Activated T-cell treated with anti-CD3 and anti-CD28 coated beads, Interleukin-2, amount 50 U/mL, for 24 hours (primary cell): ENCODE results near the gene PIEZO2.
"Not testable (repeated sequence)": the region's sequence is repeated elsewhere in the genome, so short reads cannot be mapped to it uniquely, and the experiment has no call there.

Experiments used
- DNase-seq: peaks from one replicate; pipeline ENCODE4 v3.0.0-alpha.2; 2020
- H3K27ac Mint-ChIP-seq: 2 replicates; pipeline ENCODE4 v1.8.0; 2020; ENCODE audit warnings: mild to moderate bottlenecking, mixed read lengths
- H3K27me3 Mint-ChIP-seq: 2 replicates; pipeline ENCODE4 v1.8.0; 2020; ENCODE audit warnings: mixed read lengths
- H3K36me3 Mint-ChIP-seq: 2 replicates; pipeline ENCODE4 v1.8.0; 2020; ENCODE audit warnings: low read depth, mixed read lengths
- H3K4me1 Mint-ChIP-seq: 2 replicates; pipeline ENCODE4 v1.8.0; 2020; ENCODE audit warnings: low read depth, mixed read lengths
- H3K4me3 Mint-ChIP-seq: 2 replicates; pipeline ENCODE4 v1.8.0; 2020; ENCODE audit warnings: mild to moderate bottlenecking, moderate library complexity, mixed read lengths
- H3K9me3 Mint-ChIP-seq: 2 replicates; pipeline ENCODE4 v1.8.0; 2020; ENCODE audit warnings: mixed read lengths

The PIEZO2 gene

DNA sequence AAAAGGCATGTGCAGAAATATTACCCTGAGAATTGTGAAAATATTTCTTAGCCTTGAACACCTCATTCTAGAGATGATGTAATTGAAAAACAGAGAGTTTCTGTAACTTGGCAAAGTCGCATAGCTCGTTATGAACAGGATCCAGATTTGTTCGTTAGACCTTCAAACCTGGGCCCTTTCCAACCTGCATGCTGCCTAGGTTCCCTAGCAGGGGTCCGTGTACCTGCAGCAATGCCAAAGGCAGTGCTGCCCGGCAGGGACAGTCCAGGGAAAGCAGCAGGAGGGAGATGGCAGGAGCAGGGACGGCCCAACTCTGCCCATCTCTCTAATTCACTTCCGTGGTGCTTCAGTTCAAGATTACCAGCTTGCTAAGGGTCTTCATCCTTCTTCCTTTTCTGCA, 12.0 kb downstream of the PIEZO2 start:
- Mint-ChIP-seq H3K27me3 (no peaks in the 10 kb centered on the region), H3K4me3 (no peak overlapping the region), H3K9me3 (no peaks in the 10 kb centered on the region), H3K4me1 (no peaks in the 10 kb centered on the region), H3K36me3 (no peaks in the 10 kb centered on the region), H3K27ac (no peak overlapping the region)
- no peak for DNase-seq

DNA sequence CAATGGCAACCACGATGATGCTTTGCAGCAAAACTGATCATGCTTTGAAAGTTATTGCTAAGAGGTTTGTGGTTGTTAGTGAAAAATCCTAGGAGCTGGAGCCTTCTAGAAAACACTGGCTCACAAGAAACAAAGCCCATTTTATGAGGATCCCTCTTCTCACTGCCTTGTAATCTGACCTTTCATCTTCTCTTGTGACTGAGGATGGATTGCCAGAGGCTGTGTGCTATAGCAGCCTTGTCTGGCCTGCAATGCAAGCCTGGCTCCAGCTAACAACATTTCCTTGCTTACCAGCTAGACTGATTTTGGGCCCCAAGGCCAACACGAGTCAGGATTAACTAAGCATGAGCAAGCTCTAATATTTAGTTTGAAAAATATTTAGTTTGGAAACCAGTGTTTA, 13.1 kb downstream of the PIEZO2 start:
- Mint-ChIP-seq H3K27ac (no peak overlapping the region), H3K27me3 (no peaks in the 10 kb centered on the region), H3K36me3 (no peaks in the 10 kb centered on the region), H3K4me3 (no peak overlapping the region), H3K9me3 (no peaks in the 10 kb centered on the region), H3K4me1 (no peaks in the 10 kb centered on the region)
- no peak for DNase-seq

DNA sequence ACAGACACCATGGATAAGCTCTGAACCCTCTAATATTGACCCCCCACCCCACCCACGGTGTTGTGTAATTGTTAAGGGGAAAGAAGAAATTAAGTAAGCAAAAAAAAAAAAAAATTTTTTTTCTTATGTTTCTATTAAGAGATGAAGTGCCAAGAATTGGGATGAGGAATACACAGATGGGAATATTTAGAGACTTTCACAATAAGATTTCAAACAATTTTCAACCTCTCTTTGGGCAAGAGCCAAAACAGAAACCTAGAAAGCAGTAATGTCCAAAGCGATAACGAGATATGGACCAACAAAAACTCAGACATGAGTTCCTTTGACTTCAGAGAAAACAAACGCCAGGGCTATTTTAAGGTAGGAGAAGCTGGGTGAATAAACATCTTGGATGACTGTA, 14.4 kb downstream of the PIEZO2 start:
- H3K4me3 Mint-ChIP-seq = no peak overlapping the region
- H3K27me3 Mint-ChIP-seq = no peaks in the 10 kb centered on the region
- H3K27ac Mint-ChIP-seq = no peak overlapping the region
- no peak for DNase-seq
- H3K36me3 Mint-ChIP-seq = no peaks in the 10 kb centered on the region
- H3K9me3 Mint-ChIP-seq = no peaks in the 10 kb centered on the region
- H3K4me1 Mint-ChIP-seq = no peaks in the 10 kb centered on the region

DNA sequence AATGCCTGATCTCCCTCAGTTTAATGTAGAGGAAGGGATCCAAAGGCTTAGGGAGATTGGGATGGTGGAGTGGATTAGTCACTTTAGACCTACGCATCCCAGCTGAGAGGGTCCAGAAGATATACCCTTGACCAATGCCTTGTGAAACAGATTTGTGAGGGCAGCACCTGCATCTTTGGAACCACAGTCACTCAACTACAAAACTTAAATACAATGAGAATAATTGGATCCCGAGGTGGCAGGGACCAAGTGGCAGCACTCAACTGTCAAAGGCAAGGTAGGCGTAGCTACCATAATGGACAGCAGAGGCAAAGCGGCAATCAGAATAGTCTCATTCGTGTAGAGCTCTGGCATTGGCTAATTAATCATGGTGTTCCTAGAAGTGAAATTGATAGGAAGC, 20.3 kb downstream of the PIEZO2 start:
- H3K4me3 Mint-ChIP-seq, H3K4me1 Mint-ChIP-seq, H3K27me3 Mint-ChIP-seq, DNase-seq, H3K27ac Mint-ChIP-seq, H3K36me3 Mint-ChIP-seq, H3K9me3 Mint-ChIP-seq: not testable (repeated sequence)

DNA sequence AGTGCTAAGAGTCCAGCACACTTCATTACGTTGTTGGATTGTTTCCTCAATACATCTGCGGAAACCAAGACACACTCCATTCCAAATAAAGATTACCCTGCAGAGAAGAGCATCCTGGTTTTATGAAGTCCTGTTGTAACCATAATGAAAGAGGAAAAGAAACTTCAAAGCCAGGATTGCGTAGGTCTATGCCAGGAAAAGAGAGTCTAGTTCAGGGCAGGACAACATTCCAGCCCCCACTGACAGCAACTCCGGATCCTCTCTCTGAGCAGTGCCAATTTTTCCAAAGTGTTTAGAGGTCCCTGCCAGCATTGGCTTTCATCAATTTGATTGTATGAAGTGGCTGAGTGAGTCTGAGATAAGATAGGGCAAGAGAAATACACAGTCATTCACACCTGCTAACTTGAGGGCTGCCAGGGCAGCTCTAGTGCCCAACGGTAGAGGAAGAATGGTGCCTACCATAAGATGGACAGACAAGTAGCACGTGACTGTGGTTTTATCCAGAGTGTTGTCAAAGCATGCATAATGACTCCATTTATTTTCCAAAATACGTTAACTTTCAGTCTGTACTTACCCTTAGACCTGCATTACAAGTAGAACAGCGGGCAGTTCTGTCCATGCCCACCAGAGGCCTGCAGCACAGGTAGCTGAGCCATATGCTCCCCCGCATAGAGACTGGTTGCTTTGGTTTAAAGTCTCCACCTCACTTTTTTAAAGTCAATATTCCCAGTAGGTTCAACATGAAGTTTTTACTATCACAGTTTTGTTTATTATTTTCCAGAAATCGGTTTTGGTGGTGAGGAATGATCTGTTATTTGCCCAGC, 23.7 kb downstream of the PIEZO2 start:
- Mint-ChIP-seq H3K4me1 (no peaks in the 10 kb centered on the region), H3K36me3 (no peaks in the 10 kb centered on the region), H3K27me3 (no peaks in the 10 kb centered on the region), H3K27ac (no peak overlapping the region), H3K4me3 (no peak overlapping the region), H3K9me3 (peaks cover 5% of the 10 kb centered on the region)
- DNase-seq = no peak

DNA sequence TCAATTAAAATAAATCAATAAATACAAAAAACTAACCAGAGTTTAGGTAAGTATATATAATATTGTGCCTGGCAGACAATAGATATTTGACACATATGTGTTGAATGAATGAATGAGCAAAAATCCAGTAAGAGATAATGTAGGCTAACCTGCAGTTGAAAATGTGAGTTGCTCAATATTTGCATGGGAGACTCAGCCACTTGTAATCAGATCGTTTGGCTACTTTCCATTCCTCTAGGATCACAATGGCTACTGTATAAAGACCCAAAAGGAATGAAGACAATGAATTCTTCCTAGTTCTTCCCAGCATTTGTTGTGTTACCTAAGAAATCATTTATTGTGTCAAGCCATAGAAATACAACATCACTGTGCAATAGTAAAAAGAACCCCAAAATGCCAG, 25.3 kb downstream of the PIEZO2 start:
- DNase-seq = no peak
- Mint-ChIP-seq H3K4me1 (no peaks in the 10 kb centered on the region), H3K9me3 (peaks cover 5% of the 10 kb centered on the region), H3K27ac (no peak overlapping the region), H3K4me3 (no peak overlapping the region), H3K36me3 (no peaks in the 10 kb centered on the region), H3K27me3 (no peaks in the 10 kb centered on the region)

DNA sequence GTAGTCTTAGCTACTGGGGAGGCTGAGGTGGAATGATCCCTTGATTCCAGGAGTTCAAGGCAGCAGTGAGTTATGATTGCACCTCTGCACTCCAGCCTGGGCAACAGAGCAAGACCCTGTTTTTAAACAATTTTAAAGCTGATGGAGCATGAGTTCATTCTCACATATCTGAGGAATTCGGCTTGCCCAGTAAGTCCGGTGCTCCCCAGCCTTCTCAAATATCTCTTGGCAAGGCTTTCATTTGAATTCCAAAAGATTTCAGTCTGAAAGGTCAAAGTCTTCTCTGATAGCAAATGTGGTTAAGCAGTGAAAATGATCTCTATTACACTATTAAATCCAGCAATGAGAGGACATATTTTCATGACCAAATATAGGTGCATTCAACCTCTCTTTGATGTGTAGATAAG, 27.9 kb downstream of the PIEZO2 start:
- H3K27ac Mint-ChIP-seq = no peak overlapping the region

DNA sequence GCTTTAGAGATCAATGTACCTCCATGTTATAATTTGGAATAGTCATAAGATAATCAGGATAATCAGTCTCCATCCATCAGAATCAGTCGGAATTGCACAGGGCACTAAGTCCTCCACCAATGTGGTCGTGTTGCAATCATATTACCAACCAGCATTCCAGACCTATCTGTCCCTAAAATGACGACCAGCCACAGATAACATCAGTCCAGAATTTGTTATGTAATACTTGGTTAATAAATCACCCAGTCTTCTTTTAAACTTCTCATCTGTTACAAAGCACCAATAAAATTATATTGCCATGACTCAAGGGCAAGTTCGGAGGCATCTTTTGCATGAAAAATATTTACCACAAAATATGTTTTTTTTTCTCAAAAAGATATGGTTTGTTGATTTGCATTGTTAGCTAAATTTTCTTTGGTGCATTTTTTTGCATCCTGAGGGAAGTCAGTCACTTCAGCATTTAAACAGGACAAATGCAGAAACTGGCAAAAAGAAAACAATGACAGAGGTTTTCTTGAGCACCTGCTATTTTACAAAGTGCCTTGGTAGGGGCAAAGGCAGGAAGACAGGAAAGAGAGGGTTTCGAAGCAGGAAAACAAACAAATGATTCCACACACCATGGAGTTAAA, 29.3 kb downstream of the PIEZO2 start:
- H3K27ac Mint-ChIP-seq = no peak overlapping the region
- H3K9me3 Mint-ChIP-seq = no peaks in the 10 kb centered on the region
- H3K27me3 Mint-ChIP-seq = no peaks in the 10 kb centered on the region
- H3K36me3 Mint-ChIP-seq = no peaks in the 10 kb centered on the region
- no peak overlapping the region for H3K4me3 Mint-ChIP-seq
- no peak for DNase-seq
- H3K4me1 Mint-ChIP-seq = no peaks in the 10 kb centered on the region

More for the DNA sequence above, 27.9 kb downstream of the PIEZO2 start:
- H3K4me3 Mint-ChIP-seq = no peak overlapping the region
- no peaks in the 10 kb centered on the region for H3K36me3 Mint-ChIP-seq
- no peaks in the 10 kb centered on the region for H3K27me3 Mint-ChIP-seq
- no peak for DNase-seq
- no peaks in the 10 kb centered on the region for H3K4me1 Mint-ChIP-seq
- H3K9me3 Mint-ChIP-seq = no peaks in the 10 kb centered on the region

DNA sequence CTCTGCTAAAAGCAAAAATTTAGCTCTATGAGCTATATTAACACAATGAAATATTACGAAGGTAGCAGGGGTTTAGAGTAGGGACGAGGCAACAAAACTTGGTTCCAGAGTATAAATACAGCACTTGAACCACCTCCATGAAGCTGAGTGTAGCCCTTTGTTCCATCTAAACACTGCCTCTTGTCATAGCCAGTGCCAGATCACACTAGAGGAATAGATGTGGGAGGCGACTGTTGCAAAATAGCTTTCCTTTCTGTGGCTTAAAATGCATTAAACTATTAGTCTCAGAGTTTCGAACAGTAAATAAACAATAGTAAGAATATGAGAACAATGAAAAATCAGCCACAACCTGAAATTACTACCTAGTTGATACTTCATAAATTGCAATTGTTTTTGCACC, 29.8 kb downstream of the PIEZO2 start:
- Mint-ChIP-seq H3K4me3 (no peak overlapping the region), H3K27ac (no peak overlapping the region), H3K9me3 (no peaks in the 10 kb centered on the region), H3K36me3 (no peaks in the 10 kb centered on the region), H3K4me1 (no peaks in the 10 kb centered on the region), H3K27me3 (no peaks in the 10 kb centered on the region)
- DNase-seq = no peak

DNA sequence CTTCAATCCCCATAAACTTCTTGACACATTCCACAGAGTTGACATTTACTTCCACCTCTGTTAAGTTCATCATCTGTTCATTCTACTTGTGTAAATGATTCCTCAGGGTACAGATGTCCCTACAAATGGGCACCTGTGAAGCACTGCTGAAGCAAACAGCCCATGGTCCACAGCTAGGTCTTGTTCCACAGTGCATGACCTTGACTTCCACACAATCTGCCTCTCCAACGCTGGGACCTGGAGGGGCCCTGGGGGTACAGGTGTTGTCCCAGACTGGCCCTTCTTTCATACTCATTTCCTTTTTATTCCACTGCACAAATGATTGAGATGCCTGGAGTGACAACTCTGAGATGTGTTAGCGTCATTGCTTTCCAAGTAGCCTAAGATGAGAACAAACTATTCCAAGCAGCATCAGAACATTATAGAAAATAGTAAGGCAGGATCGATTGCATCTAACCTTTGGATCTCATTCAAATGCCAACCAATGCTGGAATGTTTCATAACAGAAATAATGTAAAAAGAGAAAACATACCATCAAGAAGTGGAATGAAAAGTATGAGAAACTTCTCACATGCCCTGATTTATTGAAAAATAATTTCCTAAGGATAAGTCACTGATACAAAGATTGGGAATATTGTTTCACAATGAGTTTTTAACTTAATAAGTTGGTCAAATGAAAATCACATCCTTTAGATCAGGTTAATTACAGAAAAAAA, 31.2 kb downstream of the PIEZO2 start:
- no peak for DNase-seq
- Mint-ChIP-seq H3K27me3 (no peaks in the 10 kb centered on the region), H3K27ac (no peak overlapping the region), H3K4me3 (no peak overlapping the region), H3K4me1 (no peaks in the 10 kb centered on the region), H3K36me3 (no peaks in the 10 kb centered on the region), H3K9me3 (no peaks in the 10 kb centered on the region)

DNA sequence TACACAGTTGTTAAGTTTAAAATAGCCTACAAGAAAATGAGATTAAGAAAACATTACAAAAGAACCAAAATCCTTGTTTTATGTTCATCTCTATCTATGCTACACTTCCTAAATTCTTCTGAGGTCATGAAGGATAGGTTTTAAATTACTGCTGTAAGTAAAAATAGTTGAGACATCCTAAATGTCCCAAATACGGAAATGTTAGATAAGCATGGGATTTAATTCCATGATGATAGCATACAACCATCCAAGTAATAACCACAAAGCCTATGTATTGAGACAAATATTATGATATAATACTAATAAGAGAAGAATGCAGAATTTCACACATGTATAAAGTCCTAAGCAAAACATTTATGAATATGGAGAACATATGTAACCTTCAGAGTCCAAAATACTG, 34.1 kb downstream of the PIEZO2 start:
- no peak for DNase-seq
- H3K27ac Mint-ChIP-seq = no peak overlapping the region
- no peaks in the 10 kb centered on the region for H3K4me1 Mint-ChIP-seq
- no peaks in the 10 kb centered on the region for H3K9me3 Mint-ChIP-seq
- H3K36me3 Mint-ChIP-seq = no peaks in the 10 kb centered on the region
- H3K27me3 Mint-ChIP-seq = no peaks in the 10 kb centered on the region
- H3K4me3 Mint-ChIP-seq = no peak overlapping the region

DNA sequence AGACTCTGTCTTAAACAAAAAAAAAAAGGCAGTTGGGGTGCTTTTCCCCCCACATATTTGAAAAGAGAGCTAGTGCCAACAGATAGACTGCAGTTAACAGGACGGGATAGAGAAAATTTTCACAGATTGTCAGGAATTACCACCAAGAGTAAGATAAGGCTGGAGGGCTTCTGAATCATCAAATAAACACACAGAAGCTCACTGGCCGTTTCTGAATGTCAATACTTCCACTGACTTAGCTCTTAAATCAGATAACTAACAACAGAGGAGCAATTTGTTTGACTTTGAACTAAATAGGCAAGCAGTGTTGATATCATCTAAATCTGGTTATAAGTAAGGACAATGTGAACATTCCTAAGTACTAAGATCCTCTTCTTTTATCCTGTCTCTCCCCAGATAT, 34.7 kb downstream of the PIEZO2 start:
- Mint-ChIP-seq H3K27me3 (no peaks in the 10 kb centered on the region), H3K27ac (no peak overlapping the region), H3K4me3 (no peak overlapping the region), H3K4me1 (no peaks in the 10 kb centered on the region), H3K36me3 (no peaks in the 10 kb centered on the region), H3K9me3 (no peaks in the 10 kb centered on the region)
- no peak for DNase-seq

DNA sequence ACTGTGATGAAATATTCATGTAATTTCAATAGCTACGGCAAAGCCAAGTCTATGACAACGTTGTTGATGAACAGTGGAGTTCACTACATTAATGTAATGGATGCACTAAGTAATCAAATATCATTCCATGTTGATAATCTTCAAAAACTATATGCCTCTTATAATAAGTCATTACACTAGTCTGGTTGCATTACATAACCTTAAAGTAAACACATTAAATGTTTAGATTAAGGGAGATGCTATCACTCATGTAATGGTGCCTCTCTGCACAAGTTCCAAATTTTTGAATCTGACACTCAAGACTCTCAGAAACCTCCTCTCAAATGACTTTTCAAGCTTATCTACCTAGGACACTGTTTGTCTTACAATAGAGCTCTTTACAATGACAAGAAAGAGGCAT, 35.4 kb downstream of the PIEZO2 start:
- Mint-ChIP-seq H3K9me3 (no peaks in the 10 kb centered on the region), H3K4me3 (no peak overlapping the region), H3K36me3 (no peaks in the 10 kb centered on the region), H3K27ac (no peak overlapping the region), H3K27me3 (no peaks in the 10 kb centered on the region), H3K4me1 (no peaks in the 10 kb centered on the region)
- DNase-seq = no peak

DNA sequence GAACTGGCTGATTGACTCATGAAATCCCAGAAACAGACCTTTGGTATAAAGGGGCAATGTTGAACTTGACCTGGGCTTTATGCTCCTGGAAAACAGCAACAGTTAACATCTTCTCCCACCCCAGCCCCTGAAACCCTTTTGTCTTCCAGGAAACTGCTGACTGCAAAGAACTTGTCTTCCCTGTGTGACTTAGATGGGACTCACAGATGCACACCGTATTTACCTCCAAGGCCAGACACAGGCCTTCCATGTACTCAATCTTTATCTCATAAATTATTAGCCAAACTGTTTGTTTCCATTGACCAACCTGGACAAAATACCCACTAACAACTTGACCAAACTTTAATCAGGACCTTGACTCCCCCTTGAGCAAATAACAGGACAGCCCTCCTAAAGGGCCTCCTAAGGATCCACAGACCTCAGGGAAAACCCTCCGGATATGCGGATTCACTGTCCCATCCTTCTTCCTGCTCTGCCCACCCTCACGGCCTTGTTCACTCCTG, 36.3 kb downstream of the PIEZO2 start:
- no peaks in the 10 kb centered on the region for H3K36me3 Mint-ChIP-seq

DNA sequence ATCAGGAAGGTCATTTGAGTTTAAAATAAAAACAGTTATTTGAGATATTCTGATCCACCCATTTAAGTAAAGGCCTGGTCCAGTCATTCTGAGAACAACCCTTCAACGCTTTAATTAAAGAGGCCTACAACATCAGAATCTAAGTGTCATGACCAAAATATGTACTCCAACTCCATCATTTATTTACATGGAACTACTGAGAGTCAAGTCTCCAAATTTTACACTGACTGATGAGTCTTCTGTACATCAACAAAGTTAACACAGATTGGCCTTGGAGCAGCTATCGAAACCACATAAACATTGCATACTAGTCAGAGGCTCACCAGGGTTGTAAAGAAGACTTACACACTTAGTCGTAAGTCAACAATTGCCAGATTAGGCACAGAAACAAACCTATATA, 37.1 kb downstream of the PIEZO2 start:
- no peak for DNase-seq
- no peaks in the 10 kb centered on the region for H3K27me3 Mint-ChIP-seq
- no peak overlapping the region for H3K27ac Mint-ChIP-seq

More for the DNA sequence above, 36.3 kb downstream of the PIEZO2 start:
- Mint-ChIP-seq H3K4me1 (no peaks in the 10 kb centered on the region), H3K9me3 (no peaks in the 10 kb centered on the region), H3K27ac (no peak overlapping the region), H3K4me3 (no peak overlapping the region), H3K27me3 (no peaks in the 10 kb centered on the region)
- DNase-seq = no peak

More for the DNA sequence above, 37.1 kb downstream of the PIEZO2 start:
- no peak overlapping the region for H3K4me3 Mint-ChIP-seq
- no peaks in the 10 kb centered on the region for H3K36me3 Mint-ChIP-seq
- H3K4me1 Mint-ChIP-seq = no peaks in the 10 kb centered on the region
- no peaks in the 10 kb centered on the region for H3K9me3 Mint-ChIP-seq
